ENCODE results near the gene TP53BP2.
A peak's percentile ranks its signal among the peaks of the same experiment; 100 is the strongest.

Gene TP53BP2

GRCh38 chr1:223831755-223832636 is 13.8 kb downstream of the TP53BP2 start:
- peak; percentile 40 for DNase-seq (ENCODE audit: low spot score)
- no peak for TF ChIP-seq CTCF (conservative IDR thresholded peaks at IDR 0.05; ENCODE audit: low read depth)
- POLR2A ChIA-PET (ENCODE audit: low non-redundant PET): no interaction called here
- peak overlapping the region; percentile 40 for H3K27ac ChIP-seq
- CTCF ChIA-PET: no interaction called here

- no peak for TF ChIP-seq CTCF (conservative IDR thresholded peaks at IDR 0.05; ENCODE audit: low read depth)
- POLR2A ChIA-PET (ENCODE audit: low non-redundant PET): no interaction called here
- DNase-seq (ENCODE audit: low spot score): no peak
- H3K27ac ChIP-seq: no peak overlapping the region
- CTCF ChIA-PET: no interaction called here
Measured at GRCh38 chr1:223829678-223830077, 16.1 kb downstream of the TP53BP2 start.

GRCh38 chr1:223828162-223828848 is 17.4 kb downstream of the TP53BP2 start:
- TF ChIP-seq CTCF (conservative IDR thresholded peaks at IDR 0.05; ENCODE audit: low read depth): no peak
- ChIA-PET CTCF (no interaction called here), POLR2A (ENCODE audit: low non-redundant PET) (no interaction called here)
- H3K27ac ChIP-seq: no peak overlapping the region
- no peak for DNase-seq (ENCODE audit: low spot score)

GRCh38 chr1:223827193-223827663 is 18.5 kb downstream of the TP53BP2 start:
- H3K27ac ChIP-seq: no peak overlapping the region
- no peak for DNase-seq (ENCODE audit: low spot score)
- POLR2A ChIA-PET (ENCODE audit: low non-redundant PET): no interaction called here
- CTCF ChIA-PET: no interaction called here
- TF ChIP-seq CTCF (conservative IDR thresholded peaks at IDR 0.05; ENCODE audit: low read depth): no peak

- POLR2A ChIA-PET (ENCODE audit: low non-redundant PET): interaction anchor here (0.6 kb wide), 1 partner anchor 1723 kb away, joined by 3 read pairs; no protein-coding TSS in a partner anchor
- CTCF ChIA-PET: interaction anchor here (0.6 kb wide), 1 partner anchor 10 kb away, joined by 3 read pairs; no protein-coding TSS in a partner anchor
- H3K27ac ChIP-seq: no peak overlapping the region
- no peak for TF ChIP-seq CTCF (conservative IDR thresholded peaks at IDR 0.05; ENCODE audit: low read depth)
- no peak for DNase-seq (ENCODE audit: low spot score)
Measured at GRCh38 chr1:223825767-223826748, 19.7 kb downstream of the TP53BP2 start.

GRCh38 chr1:223824712-223825111 is 21.0 kb downstream of the TP53BP2 start:
- ChIA-PET CTCF (no interaction called here), POLR2A (ENCODE audit: low non-redundant PET) (no interaction called here)
- DNase-seq (ENCODE audit: low spot score): no peak
- TF ChIP-seq CTCF (conservative IDR thresholded peaks at IDR 0.05; ENCODE audit: low read depth): no peak
- H3K27ac ChIP-seq: no peak overlapping the region

Data from RWPE1 (cell line).